A673 (cell line): ENCODE data around the gene UCN3. TPM values are rescaled to one million over a fixed set of nuclear protein-coding genes. Genes with fewer than 3 reads are reported as not detected.

ENCODE experiments used
- BruUV-seq: library from RNA; stranded (reverse); fragments of 400-500 nt; replicated peaks from 2 replicates; lab custom pipeline; 2021; lab: Mats Ljungman, UMichigan
- CTCF ChIA-PET: fragments of 300-600 bp; sonication (Branson Sonifier 250); formaldehyde crosslinking; loops from one replicate; lab custom pipeline; 2022; ENCODE audit warnings: antibody characterized with exemption; lab: Charles Lee
- POLR2A ChIA-PET: fragments of 300-600 bp; sonication (Branson Sonifier 250); formaldehyde crosslinking; loops from one replicate; lab custom pipeline; 2022; ENCODE audit warnings: antibody characterized with exemption; ENCODE audit not compliant: low non-redundant PET; lab: Charles Lee
- DNase-seq: peaks from one replicate; pipeline ENCODE4 v3.0.0-alpha.2; 2015; ENCODE audit warnings: low spot score
- H3K27ac ChIP-seq: fragments of 200-600 bp; sonication (generic); 2 replicates; pipeline ENCODE4 v1.5.1; 2016; ENCODE audit warnings: mixed run types, low read depth, mild to moderate bottlenecking, mixed read lengths, antibody characterized with exemption, low read length; ENCODE audit not compliant: poor library complexity, severe bottlenecking
- H3K27me3 ChIP-seq: fragments of 200-600 bp; sonication (generic); replicated peaks from 2 replicates; pipeline ENCODE4 v1.6.1; 2017; ENCODE audit warnings: mixed run types, low read depth, mild to moderate bottlenecking, mixed read lengths, antibody characterized with exemption, low read length; ENCODE audit not compliant: insufficient read depth, poor library complexity
- H3K36me3 ChIP-seq: fragments of 200-600 bp; sonication (generic); 2 replicates; pipeline ENCODE4 v1.6.1; 2016; ENCODE audit warnings: mixed run types, mild to moderate bottlenecking, mixed read lengths, antibody characterized with exemption, low read length; ENCODE audit not compliant: insufficient read depth, poor library complexity, severe bottlenecking
- H3K4me1 ChIP-seq: fragments of 200-600 bp; sonication (generic); 2 replicates; pipeline ENCODE4 v1.6.1; 2017; ENCODE audit warnings: mixed run types, mild to moderate bottlenecking, mixed read lengths, antibody characterized with exemption, low read length; ENCODE audit not compliant: insufficient read depth, poor library complexity, severe bottlenecking
- H3K4me3 ChIP-seq: fragments of 200-600 bp; sonication (generic); 2 replicates; pipeline ENCODE4 v1.5.1; 2016; ENCODE audit warnings: low read depth, mixed run types, mild to moderate bottlenecking, mixed read lengths, low read length; ENCODE audit not compliant: poor library complexity, severe bottlenecking
- H3K9me3 ChIP-seq: fragments of 200-600 bp; sonication (generic); 2 replicates; pipeline ENCODE4 v1.6.1; 2016; ENCODE audit warnings: mixed run types, low read depth, mild to moderate bottlenecking, mixed read lengths, antibody characterized with exemption, low read length; ENCODE audit not compliant: poor library complexity, severe bottlenecking
- CTCF ChIP-seq: fragments of 300-800, 200-600 bp; sonication (generic); conservative IDR thresholded peaks from 2 replicates; pipeline ENCODE4 v1.5.1; 2017; ENCODE audit warnings: low read depth, mild to moderate bottlenecking, antibody characterized with exemption, low read length, moderate library complexity, mixed read lengths
- EZH2 ChIP-seq: fragments of 200-600 bp; sonication (generic); IDR thresholded peaks from 2 replicates; pipeline ENCODE4 v1.6.1; 2017; ENCODE audit warnings: borderline replicate concordance, low read depth, mild to moderate bottlenecking, mixed read lengths, antibody characterized with exemption, low read length; ENCODE audit not compliant: poor library complexity, severe bottlenecking
- intact Hi-C: fragments of 100-400 bp; cut with micrococcal nuclease; formaldehyde crosslinking; loops from one replicate; pipeline ENCODE4 v1.10.0; 2022; ENCODE audit not compliant: unreplicated experiment
- total RNA-seq: library from RNA; stranded (reverse); gene quantifications from 2 replicates; pipeline ENCODE4 v1.2.3, GENCODE V29; 2021

UCN3 gene
- total RNA-seq, 1 experiment from 2014 or later, result not detected

GRCh38 chr10:5370493-5371352, 6.0 kb downstream of the UCN3 start:
- no peak overlapping the region for H3K4me3 ChIP-seq
- intact Hi-C loops, result no loop called here
- no peaks in the 10 kb centered on the region for H3K36me3 ChIP-seq
- CTCF ChIA-PET, result no interaction called here
- DNase-seq, result no peak
- H3K9me3 ChIP-seq, result no peaks in the 10 kb centered on the region
- no peaks in the 10 kb centered on the region for H3K27me3 ChIP-seq
- BruUV-seq, result no TSS peak
- H3K4me1 ChIP-seq, result no peaks in the 10 kb centered on the region
- no peak overlapping the region for H3K27ac ChIP-seq
- POLR2A ChIA-PET, result no interaction called here
- TF ChIP-seq EZH2 (no peak), CTCF (no peak)

GRCh38 chr10:5373307-5373706, 8.5 kb downstream of the UCN3 start:
- no peak overlapping the region for H3K4me3 ChIP-seq
- no peaks in the 10 kb centered on the region for H3K9me3 ChIP-seq
- no peaks in the 10 kb centered on the region for H3K27me3 ChIP-seq
- DNase-seq, result no peak
- H3K36me3 ChIP-seq, result no peaks in the 10 kb centered on the region
- ChIA-PET CTCF (no interaction called here), POLR2A (no interaction called here)
- no TSS peak for BruUV-seq
- no peak overlapping the region for H3K27ac ChIP-seq
- TF ChIP-seq EZH2 (no peak), CTCF (no peak)
- intact Hi-C loops, result no loop called here
- H3K4me1 ChIP-seq, result no peaks in the 10 kb centered on the region

- H3K4me3 ChIP-seq, result no peak overlapping the region
- H3K27me3 ChIP-seq, result no peaks in the 10 kb centered on the region
- no peaks in the 10 kb centered on the region for H3K4me1 ChIP-seq
- H3K9me3 ChIP-seq, result no peaks in the 10 kb centered on the region
- no TSS peak for BruUV-seq
- no peak for TF ChIP-seq CTCF
- no peak for TF ChIP-seq EZH2
- DNase-seq, result no peak
- no peaks in the 10 kb centered on the region for H3K36me3 ChIP-seq
- H3K27ac ChIP-seq, result no peak overlapping the region
- POLR2A ChIA-PET, result no interaction called here
- CTCF ChIA-PET, result no interaction called here
- intact Hi-C loops, result no loop called here
Measured at GRCh38 chr10:5373891-5374611, 9.3 kb downstream of the UCN3 start.
